ENCODE results near the gene FAM219A. TPM values are rescaled to one million over a fixed set of nuclear protein-coding genes. Genes with fewer than 3 reads are reported as not detected.

FAM219A gene
- total and polyA plus RNA-seq, 2 donors (not counting 1 experiment from before 2014, with no cell fraction given): 5.3 to 7.3 TPM

DNA sequence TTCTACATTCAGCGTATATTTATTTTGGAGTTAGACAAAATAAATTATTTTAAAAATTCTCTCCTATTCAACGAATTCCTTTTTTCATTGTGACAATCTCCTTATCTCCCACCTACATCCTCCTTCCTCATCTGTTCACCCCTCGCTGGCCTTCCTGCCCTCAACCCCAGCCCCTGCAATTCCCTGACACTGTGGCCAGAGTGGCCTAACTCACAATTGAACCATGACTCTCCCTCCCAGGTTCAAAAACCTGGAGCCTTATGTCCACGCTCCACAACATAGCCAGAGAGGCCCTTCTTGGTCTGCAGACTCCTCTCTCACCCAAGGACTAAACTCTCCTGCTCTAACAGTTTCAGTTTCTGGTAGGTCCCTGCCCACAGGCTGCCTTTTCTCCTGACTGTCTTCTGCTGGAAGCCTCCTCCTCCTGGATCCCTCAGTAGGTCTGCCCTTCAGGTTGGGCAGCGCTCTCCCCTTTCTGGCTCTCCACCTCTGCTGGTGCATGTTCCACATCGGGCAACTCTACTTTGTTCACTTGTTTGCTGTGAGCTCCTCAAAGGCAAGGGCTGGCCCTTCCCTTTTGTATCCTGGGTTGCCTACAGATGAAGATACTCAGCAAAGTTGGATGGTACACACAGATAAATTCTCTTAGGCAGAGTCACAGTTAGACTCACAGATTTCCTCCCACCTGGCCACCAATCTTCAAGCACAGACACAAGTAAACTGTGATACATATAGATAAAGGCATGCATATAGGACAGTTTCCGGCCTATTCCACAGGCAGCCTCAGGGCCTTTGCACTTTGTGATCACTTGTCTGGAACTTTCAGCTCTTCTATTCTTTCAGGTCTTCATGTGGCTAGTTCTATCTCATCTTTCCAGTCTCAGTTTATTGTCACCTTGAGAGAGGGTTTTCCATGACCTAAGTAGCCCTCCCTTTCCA is 61.8 kb downstream of the FAM219A start:
- Histone ChIP-seq H3K27ac (ENCODE audit: insufficient read depth, low read length) (no peak overlapping the region), H4K20me1 (ENCODE audit: control insufficient read depth, extremely low read depth, insufficient read depth, low read length) (no peaks in the 10 kb centered on the region), H3K9me3 (ENCODE audit: control insufficient read depth, insufficient read depth, low read depth, low read length) (no peaks in the 10 kb centered on the region), H3K4me1 (ENCODE audit: control insufficient read depth, extremely low read depth, insufficient read depth, low read length) (no peaks in the 10 kb centered on the region), H3K79me2 (ENCODE audit: control insufficient read depth, insufficient read depth, low read length) (no peaks in the 10 kb centered on the region), H2AFZ (ENCODE audit: low read length) (no peak overlapping the region), H3K4me3 (replicated peaks in 1 of 4; ENCODE audit: control extremely low read depth in 1 of 4, insufficient read depth in 1 of 4, low read depth in 3 of 4, low read length in 4 of 4) (no peak overlapping the region), H3K27me3 (ENCODE audit: control insufficient read depth, insufficient read depth, low read length) (no peaks in the 10 kb centered on the region), H3K4me2 (ENCODE audit: extremely low read depth, insufficient read depth, low read length) (no peak overlapping the region), H3K9ac (ENCODE audit: insufficient read depth, low read length) (no peak overlapping the region), H3K36me3 (ENCODE audit: control insufficient read depth, insufficient read depth, low read length) (no peaks in the 10 kb centered on the region)
- no peak for TF ChIP-seq EZH2 (IDR thresholded peaks at IDR 0.05; ENCODE audit: low read length, missing control alignments)
- TF ChIP-seq, protein P1, sequence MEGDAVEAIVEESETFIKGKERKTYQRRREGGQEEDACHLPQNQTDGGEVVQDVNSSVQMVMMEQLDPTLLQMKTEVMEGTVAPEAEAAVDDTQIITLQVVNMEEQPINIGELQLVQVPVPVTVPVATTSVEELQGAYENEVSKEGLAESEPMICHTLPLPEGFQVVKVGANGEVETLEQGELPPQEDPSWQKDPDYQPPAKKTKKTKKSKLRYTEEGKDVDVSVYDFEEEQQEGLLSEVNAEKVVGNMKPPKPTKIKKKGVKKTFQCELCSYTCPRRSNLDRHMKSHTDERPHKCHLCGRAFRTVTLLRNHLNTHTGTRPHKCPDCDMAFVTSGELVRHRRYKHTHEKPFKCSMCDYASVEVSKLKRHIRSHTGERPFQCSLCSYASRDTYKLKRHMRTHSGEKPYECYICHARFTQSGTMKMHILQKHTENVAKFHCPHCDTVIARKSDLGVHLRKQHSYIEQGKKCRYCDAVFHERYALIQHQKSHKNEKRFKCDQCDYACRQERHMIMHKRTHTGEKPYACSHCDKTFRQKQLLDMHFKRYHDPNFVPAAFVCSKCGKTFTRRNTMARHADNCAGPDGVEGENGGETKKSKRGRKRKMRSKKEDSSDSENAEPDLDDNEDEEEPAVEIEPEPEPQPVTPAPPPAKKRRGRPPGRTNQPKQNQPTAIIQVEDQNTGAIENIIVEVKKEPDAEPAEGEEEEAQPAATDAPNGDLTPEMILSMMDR (conservative IDR thresholded peaks at IDR 0.05 in 1 of 2, IDR thresholded peaks at IDR 0.05 in 1 of 2; ENCODE audit: low read depth in 1 of 2, low read length in 2 of 2): no peak
- no peak for DNase-seq (ENCODE audit: low read depth in 2 of 2)

DNA sequence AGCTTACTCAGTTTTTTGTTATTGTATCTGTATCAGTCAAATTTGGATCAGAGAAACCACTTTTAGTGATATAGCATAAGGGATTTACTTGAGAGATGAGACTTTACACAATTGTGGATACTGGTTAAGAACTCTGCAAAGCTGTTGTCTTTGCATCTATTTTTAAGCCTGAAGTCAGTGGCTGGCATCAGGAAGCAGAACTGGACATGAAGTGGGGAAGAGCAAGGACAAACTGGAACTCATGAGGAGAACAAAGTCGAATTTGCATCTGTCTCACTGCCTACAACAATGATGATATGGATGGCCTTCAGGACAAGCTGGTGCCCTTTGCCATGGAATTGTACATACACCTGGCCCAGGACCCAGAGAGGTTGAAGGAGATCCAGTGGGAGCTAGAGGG is 65.9 kb downstream of the FAM219A start:
- DNase-seq (ENCODE audit: low read depth in 2 of 2): no peak
- Histone ChIP-seq H3K9me3 (ENCODE audit: control insufficient read depth, insufficient read depth, low read depth, low read length) (no peaks in the 10 kb centered on the region), H3K27me3 (ENCODE audit: control insufficient read depth, insufficient read depth, low read length) (no peaks in the 10 kb centered on the region), H4K20me1 (ENCODE audit: control insufficient read depth, extremely low read depth, insufficient read depth, low read length) (no peaks in the 10 kb centered on the region), H3K4me2 (ENCODE audit: extremely low read depth, insufficient read depth, low read length) (no peak overlapping the region), H3K27ac (ENCODE audit: insufficient read depth, low read length) (no peak overlapping the region), H3K4me3 (replicated peaks in 1 of 4; ENCODE audit: control extremely low read depth in 1 of 4, insufficient read depth in 1 of 4, low read depth in 3 of 4, low read length in 4 of 4) (no peak overlapping the region), H3K36me3 (ENCODE audit: control insufficient read depth, insufficient read depth, low read length) (no peaks in the 10 kb centered on the region), H3K4me1 (ENCODE audit: control insufficient read depth, extremely low read depth, insufficient read depth, low read length) (no peaks in the 10 kb centered on the region), H3K9ac (ENCODE audit: insufficient read depth, low read length) (no peak overlapping the region), H3K79me2 (ENCODE audit: control insufficient read depth, insufficient read depth, low read length) (no peaks in the 10 kb centered on the region), H2AFZ (ENCODE audit: low read length) (no peak overlapping the region)
- TF ChIP-seq, protein P1 (conservative IDR thresholded peaks at IDR 0.05 in 1 of 2, IDR thresholded peaks at IDR 0.05 in 1 of 2; ENCODE audit: low read depth in 1 of 2, low read length in 2 of 2): no peak
- TF ChIP-seq EZH2 (IDR thresholded peaks at IDR 0.05; ENCODE audit: low read length, missing control alignments): no peak

DNA sequence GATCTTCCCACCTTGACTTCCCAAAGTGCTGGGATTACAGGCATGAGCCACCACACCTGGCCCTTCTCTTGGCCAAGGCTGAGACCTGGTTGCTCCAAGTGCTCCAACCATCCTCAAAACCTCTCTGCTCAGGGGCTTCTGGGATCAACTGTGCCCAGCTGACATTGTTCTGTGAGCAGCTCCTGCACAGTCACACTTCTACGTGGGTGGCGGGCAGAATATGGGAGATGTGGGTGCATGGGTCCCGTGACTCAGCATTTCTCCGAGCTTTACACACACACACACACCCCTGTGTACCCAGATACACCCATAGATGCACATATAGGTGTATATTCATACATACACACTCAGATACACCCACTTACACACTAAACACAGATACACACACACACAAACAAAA is 71.1 kb downstream of the FAM219A start:
- no peaks in the 10 kb centered on the region for H3K36me3 ChIP-seq (ENCODE audit: control insufficient read depth, insufficient read depth, low read length)
- no peak for DNase-seq (ENCODE audit: low read depth in 2 of 2)
- no peaks in the 10 kb centered on the region for H3K27me3 ChIP-seq (ENCODE audit: control insufficient read depth, insufficient read depth, low read length)

More for the DNA sequence above, 71.1 kb downstream of the FAM219A start:
- Histone ChIP-seq H3K79me2 (ENCODE audit: control insufficient read depth, insufficient read depth, low read length) (no peaks in the 10 kb centered on the region), H3K4me3 (replicated peaks in 1 of 4; ENCODE audit: control extremely low read depth in 1 of 4, insufficient read depth in 1 of 4, low read depth in 3 of 4, low read length in 4 of 4) (no peak overlapping the region), H3K9me3 (ENCODE audit: control insufficient read depth, insufficient read depth, low read depth, low read length) (no peaks in the 10 kb centered on the region), H2AFZ (ENCODE audit: low read length) (no peak overlapping the region), H3K27ac (ENCODE audit: insufficient read depth, low read length) (no peak overlapping the region), H3K4me1 (ENCODE audit: control insufficient read depth, extremely low read depth, insufficient read depth, low read length) (no peaks in the 10 kb centered on the region), H3K4me2 (ENCODE audit: extremely low read depth, insufficient read depth, low read length) (no peak overlapping the region), H3K9ac (ENCODE audit: insufficient read depth, low read length) (no peak overlapping the region), H4K20me1 (ENCODE audit: control insufficient read depth, extremely low read depth, insufficient read depth, low read length) (no peaks in the 10 kb centered on the region)
- TF ChIP-seq, protein P1 (conservative IDR thresholded peaks at IDR 0.05 in 1 of 2, IDR thresholded peaks at IDR 0.05 in 1 of 2; ENCODE audit: low read depth in 1 of 2, low read length in 2 of 2): no peak
- no peak for TF ChIP-seq EZH2 (IDR thresholded peaks at IDR 0.05; ENCODE audit: low read length, missing control alignments)

All from fibroblast of lung (primary cell).